GM18861 (cell line): Measurements from ENCODE around the gene MIA.
A peak's percentile ranks its signal among the peaks of the same experiment; 100 is the strongest.
"Not testable (repeated sequence)": the region's sequence is repeated elsewhere in the genome, so short reads cannot be mapped to it uniquely, and the experiment has no call there.

Experiments
- ATAC-seq: cut with Tn5 transposase; IDR thresholded peaks from one replicate; pipeline ENCODE4 v1.9.1; 2021; ENCODE audit not compliant: unreplicated experiment

MIA gene

DNA sequence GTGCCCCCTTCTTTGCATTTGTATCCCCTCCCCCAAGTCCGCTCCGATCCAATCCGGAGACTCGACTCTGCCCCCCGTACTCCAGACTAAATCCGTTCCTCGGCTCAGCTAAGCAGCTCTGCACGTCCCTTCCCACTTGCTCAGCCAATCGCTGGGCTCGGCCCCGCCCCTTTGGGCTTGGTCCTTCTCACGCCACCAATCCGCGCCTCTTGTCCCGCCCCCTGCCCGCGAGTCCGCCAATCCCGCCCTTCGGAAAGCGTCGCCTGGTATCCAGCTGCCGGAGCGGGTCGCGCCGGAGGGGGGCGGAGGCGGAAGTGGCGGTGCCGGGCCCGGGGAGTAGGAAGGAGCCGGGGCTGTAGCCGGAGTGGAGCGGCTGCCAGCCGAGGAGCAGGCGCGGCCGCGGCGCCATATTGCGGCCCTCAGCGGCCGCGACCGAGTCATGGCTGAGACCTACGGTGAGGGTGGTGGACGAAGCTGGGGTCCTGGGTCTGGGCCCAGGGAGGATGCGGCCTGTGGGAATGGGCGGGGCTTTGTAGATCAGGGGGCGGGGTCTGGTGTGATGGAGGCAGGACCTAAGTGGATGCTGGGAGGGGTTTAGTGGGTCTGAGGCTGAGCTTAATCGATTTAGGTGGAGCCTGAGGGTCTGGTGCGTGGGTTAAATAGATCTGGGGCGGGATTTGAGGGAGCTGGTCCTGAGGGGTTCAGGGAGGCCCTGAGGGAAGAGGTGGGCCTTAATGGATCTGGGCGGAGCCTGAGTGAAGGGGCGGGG lies 2.8 kb downstream of the MIA start, which contains the start of gene RAB4B:
TSS of gene RAB4B (plus strand) at position 311 of the 769 bp plus-strand sequence. CDS start at position 440, 129 bp downstream.
- peak; percentile 52 for ATAC-seq

DNA sequence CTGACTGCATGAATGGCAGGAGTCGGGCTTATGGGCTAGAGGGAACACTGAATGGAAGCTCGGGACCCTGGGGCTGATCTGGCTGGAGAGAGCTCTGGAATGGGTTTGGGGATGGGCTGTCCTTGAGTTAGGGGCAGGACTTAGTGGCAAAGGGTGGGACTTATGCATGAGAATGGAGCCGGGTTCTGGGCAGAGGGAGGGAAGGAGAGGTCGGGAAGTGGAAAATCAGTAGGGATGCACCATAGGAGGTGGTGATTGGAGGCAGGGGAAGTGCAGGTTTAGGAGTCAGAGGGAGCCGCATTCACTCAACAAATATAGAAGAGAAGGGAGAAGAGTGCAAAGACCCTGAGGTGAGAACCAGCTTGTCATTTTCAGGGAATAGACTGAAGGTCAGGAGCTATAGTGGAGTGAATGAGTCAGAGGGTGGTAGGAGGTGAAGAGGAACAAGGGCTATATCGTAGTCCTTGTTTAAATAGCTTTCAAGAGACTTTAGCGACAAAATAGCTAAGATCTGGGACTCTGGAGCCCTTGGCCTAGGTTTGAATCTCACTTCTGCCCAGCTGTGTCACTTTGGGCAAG lies 3.5 kb downstream of the MIA start:
- no peak for ATAC-seq

DNA sequence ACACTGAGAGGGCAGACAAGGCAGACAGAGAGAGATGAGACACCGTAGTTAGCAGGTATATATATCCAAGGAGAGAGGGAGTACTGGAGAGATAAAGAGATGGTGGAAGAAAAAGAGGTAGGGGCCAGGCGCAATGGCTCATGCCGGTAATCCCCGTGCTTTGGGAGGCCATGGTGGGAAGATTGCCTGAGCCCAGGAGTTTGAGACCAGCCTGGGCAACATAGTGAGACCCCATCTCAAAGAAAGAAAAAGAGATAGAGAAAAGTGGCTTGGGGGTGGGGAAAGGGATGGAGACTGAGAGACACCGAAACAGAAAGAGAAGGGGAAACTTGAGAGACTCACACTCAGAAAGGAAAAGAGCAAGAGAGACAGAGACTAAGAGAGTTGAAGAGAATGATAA lies 5.3 kb downstream of the MIA start:
- no peak for ATAC-seq

DNA sequence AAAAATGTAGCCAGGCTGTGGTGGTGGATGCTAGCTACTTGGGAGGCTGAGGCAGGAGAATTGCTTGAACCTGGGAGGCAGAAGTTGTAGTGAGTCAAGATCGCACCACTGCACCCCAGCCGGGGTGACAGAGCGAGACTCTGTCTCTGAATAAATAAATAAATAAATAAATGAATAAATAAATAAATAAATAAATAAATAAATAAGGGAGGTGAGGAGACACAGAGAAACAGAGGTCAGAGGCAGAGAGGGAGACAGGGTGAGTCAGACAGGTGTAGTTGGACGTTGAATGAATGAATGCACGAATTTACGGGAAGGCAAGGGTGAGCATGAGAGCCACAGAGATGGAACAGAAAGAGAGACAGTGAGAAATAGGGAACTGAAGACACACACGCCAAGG lies 5.8 kb downstream of the MIA start:
- no peak for ATAC-seq

DNA sequence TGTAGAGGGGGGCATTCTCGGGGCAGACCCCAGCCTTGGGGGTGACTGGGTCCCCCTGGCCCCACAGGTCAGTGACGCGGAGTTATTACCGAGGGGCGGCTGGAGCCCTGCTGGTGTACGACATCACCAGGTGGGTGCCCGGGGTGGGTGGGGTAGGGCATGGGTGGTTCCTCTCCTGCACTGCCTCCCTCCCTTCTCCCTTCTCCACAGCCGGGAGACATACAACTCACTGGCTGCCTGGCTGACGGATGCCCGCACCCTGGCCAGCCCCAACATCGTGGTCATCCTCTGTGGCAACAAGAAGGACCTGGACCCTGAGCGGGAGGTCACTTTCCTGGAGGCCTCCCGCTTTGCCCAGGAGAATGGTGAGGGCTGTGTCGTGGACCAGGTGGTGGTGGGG lies 8.4 kb downstream of the MIA start:
- ATAC-seq: no peak

DNA sequence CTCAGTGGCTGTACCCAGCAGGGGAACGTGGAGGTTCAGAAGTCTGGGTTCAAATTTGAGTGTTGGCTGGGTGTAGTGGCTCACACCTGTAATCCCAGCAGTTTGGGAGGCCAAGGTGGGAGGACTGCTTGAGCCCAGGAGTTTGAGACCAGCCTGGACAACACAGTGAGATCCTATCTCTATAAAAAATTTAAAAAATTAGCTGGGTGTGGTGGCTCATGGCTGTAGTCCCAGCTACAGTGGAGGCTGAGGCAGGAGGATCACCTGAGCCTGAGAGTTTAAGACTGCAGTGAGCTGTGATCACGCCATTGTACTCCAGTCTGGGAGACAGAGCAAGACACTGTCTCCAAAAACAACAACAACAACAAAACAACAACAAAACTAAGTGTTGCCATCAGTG lies 8.8 kb downstream of the MIA start:
- not testable (repeated sequence) for ATAC-seq

DNA sequence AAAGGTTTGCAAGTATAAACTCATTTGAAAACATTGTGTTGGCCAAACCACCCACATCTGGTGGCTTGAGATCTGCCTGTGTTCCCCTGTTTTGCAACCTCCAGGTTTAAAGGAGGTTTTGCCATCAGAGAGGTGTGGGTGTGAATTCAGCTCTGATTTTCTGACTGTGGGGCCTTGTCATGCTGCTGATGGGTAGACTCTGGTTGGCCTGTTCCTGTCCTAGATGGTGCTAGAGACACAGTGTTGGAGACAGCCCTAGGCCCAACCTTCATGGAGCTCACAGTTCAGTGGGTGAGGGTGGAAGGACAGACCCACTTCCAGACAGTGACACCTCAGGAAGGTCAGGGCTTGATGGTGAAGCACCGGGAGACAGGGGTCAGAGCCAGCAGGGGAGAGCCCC lies 10.2 kb downstream of the MIA start:
- no peak for ATAC-seq

DNA sequence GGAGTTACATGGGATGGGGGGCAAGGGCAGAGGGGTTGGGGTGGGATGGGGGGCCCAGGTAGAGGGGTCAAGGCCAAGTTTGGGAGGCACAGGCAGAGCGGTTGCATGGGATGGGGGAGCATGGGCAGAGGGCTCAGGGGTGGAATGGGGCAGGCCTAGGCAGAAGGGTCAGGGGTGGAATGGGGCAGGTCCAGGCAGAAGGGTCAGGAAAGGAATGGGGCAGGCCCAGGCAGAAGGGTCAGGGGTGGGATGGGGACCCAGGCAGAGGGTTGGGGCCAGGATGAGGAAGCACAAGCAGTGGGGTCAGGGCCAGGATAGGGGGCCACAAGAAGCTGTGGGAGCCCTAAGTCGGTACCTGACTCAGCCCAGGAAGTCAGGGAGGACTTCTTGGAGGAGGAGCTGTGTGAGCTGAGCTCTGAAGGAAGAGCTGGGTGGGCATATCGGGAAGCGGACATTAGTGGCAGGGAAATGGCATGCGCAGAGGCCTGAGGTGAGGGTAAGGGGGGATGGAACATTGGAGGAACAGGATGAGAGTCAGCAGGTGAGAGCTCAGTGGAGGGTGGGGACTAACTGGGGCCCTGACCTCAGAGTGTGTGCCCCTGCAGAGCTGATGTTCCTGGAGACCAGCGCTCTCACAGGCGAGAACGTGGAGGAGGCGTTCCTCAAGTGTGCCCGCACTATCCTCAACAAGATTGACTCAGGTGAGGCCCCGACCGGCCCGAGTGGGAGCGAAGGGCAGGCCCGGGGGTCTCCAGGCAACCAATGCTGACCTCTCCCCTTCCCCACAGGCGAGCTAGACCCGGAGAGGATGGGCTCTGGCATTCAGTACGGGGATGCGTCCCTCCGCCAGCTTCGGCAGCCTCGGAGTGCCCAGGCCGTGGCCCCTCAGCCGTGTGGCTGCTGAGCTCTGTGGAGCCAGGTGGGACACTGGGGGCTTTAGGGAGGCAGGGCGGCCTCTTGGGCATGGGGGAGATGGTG lies 11.0 kb downstream of the MIA start:
- ATAC-seq: no peak

DNA sequence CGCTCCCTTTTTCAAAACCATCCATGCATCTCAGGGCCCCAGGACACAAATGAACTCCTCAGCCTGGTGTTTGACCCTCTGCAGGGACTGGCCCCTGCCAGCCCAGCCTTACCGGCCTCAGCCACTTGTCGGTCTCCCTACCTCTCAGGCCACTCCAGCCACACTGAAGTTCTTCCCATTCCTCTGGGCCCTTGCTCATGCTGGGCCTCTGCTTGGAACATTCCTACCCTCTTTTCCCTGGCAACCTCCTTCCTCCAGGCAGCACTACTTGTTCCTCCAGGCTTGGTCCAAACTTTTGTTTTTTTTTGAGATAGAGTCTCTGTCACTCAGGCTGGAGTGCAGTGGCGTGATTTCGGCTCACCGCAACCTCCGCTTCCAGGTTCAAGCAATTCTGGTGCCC lies 16.0 kb downstream of the MIA start:
- no peak for ATAC-seq

DNA sequence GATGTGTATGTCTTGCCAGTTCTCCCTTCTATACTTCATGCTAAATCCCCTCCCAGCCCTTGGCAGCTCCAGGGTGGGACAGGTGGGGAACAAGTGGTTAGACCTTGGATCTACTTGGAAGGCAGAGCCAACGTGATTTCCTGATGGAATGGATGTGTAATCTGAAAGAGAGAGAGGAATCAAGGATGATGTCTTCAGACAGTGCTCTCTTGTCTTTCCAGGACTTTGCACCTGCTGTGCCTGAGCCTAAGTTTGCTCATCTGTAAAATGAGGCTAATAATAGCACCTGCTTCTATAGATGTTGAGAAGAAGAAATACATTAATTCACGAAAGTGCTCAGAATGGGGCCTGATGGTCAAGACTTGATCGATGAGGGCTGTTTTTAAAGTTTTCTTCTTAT lies 16.7 kb downstream of the MIA start:
- ATAC-seq: no peak

DNA sequence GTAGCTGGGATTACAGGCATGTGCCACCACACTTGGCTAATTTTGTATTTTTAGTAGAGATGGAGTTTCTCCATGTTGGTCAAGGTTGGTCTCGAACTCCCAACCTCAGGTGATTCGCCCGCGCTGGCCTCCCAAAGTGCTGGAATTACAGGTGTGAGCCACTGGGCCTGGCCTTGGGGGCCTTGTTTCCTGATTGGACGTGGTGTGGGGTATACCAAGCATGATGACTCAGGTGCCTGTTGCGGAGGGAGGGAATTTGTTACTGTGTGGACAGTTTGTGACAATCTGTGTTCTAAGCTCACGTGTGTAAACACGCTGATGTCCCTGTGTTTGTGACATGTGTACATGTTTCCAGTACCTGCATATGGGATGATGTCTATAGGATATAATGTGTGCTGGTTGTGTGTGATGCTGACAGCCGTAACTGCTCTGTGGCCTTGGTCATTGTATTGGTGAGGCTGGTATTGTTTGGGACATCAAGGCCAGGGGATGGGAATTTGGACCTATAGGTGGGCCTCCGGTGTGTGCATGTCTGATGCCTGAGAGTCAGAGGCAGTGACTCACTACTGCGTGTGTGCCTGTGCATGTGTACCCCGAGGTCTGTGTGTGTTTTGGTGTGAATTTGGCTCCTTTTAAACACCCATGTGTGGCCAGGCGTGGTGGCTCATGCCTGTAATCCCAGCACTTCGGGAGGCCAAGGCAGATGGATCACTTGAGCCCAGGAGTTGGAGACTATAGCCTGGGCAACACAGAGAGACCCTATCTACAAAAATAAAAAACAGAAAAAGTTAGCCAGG lies 22.0 kb downstream of the MIA start:
- ATAC-seq: no peak

DNA sequence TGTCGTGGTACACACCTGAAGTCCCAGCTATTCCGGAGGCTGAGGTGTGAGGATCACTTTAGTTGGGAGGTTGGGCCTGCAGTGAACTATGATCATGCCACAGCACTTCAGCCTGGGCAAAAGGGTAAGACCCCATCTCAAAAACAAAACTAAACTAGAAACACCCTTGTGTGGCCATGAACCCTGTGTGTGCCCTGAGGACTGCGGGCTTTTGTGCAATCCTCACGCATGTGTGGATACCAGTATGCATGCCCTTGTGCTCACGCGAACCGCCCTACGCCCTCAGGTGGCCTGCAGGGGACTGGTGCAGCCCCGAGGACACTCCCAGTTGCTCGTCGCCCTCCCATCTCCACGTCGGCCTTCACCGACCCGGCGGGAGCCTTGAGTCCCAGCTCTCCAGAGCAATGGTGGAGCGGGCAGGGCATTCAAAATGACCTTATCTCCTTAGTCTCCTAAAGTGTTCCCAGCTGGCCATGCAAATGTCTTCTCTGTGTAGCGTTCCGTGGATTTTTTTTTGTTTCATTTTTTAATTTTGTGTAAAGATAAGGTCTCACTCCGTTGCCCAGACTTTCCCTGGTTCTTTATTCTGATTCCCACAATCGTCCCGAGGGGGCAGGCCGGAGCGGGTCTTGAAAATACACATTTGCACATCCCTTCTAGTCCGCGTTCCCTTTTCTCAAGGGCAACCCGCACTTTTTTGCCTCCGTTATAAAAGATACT lies 22.8 kb downstream of the MIA start:
- peak; percentile 25 for ATAC-seq

DNA sequence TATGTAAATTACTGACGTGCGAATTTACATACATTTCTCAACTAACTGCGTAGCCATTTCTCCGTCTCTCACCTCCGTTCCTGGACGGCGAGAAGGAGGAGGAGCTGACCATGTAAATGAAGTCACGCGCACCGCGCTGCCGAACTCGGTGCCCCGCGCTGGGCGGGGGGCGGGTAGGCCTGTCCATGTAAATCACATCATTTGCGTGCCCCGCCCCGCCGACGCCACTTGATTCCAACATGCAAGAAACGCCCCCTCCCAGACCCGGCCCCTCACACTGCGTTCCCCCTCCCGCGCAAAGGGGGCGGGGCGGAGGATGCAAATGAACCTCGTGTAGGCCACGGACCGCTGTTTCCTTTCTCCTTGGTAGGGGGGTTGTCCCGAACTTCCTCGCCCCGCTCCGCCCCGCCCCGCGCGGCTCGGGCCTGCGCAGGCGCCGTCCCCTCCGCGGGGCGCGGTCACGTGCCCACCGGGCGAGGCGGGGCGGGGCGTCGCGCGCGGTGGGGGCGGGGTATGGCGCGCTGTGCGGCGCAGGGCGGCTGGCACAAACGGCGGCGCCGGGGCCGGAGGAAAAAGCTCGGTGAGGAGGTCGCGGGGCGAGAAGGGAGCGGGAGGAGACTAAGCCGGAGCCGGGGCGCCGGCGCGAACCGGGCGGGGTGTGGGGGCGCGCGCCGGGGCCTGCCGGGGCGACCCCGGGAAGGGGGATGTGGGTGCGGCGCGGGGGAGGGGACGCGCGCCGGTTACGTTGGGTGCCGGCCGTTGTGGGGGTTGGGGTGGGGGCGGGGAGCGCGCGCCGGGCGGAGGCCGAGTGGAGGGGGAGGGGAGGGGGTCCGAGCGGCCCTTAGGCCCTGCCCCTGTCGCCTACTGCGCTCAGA lies 23.6 kb downstream of the MIA start, which contains the start of gene EGLN2:
TSS of gene EGLN2 (plus strand) at position 509 of the 875 bp plus-strand sequence. CDS start 1,382 bp downstream, outside the sequence.
- peak; percentile 68 for ATAC-seq

DNA sequence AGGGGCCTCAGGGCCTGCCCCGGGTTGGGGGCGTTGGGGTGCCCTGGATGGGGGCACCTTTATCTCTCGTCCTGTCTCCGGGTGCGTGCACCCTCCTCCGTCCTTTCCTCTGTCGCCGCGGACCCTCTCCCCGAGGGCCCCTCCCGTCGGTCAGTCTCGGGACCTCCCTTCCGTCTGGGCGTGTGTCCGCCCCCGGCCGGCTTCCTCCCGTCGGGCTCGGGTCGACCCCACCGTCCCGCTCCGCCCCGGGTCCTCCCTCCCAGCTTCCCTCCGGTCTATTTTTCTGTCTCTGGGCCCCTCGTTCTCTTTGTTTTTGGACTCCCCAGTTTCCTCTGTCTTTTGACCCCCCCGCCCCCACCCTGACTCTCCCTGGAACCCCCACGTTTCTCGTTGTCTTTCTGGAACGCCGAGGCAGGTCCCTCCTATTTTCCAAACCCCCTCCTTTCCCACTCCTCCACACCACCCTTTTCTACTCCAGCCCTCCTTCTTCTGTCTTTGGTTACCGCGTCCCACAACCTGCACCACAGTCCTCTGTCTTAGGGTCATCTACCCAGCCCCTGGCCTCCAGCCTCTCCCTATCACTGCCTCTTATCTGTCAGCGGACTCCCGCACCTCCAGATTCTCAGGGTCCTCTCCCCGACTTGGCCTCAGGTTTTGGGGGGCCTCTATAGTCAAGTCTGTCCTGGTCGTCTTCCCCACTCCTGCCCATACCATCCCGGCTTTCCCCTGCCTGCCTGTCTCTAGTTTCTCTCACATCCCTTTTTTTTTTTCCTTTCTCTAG lies 24.4 kb downstream of the MIA start:
- no peak for ATAC-seq

DNA sequence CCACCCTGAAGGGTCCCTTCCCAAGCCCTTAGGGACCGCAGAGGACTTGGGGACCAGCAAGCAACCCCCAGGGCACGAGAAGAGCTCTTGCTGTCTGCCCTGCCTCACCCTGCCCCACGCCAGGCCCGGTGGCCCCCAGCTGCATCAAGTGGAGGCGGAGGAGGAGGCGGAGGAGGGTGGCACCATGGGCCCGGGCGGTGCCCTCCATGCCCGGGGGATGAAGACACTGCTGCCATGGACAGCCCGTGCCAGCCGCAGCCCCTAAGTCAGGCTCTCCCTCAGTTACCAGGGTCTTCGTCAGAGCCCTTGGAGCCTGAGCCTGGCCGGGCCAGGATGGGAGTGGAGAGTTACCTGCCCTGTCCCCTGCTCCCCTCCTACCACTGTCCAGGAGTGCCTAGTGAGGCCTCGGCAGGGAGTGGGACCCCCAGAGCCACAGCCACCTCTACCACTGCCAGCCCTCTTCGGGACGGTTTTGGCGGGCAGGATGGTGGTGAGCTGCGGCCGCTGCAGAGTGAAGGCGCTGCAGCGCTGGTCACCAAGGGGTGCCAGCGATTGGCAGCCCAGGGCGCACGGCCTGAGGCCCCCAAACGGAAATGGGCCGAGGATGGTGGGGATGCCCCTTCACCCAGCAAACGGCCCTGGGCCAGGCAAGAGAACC lies 25.1 kb downstream of the MIA start:
- no peak for ATAC-seq

DNA sequence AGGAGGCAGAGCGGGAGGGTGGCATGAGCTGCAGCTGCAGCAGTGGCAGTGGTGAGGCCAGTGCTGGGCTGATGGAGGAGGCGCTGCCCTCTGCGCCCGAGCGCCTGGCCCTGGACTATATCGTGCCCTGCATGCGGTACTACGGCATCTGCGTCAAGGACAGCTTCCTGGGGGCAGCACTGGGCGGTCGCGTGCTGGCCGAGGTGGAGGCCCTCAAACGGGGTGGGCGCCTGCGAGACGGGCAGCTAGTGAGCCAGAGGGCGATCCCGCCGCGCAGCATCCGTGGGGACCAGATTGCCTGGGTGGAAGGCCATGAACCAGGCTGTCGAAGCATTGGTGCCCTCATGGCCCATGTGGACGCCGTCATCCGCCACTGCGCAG lies 25.7 kb downstream of the MIA start:
- ATAC-seq: no peak

DNA sequence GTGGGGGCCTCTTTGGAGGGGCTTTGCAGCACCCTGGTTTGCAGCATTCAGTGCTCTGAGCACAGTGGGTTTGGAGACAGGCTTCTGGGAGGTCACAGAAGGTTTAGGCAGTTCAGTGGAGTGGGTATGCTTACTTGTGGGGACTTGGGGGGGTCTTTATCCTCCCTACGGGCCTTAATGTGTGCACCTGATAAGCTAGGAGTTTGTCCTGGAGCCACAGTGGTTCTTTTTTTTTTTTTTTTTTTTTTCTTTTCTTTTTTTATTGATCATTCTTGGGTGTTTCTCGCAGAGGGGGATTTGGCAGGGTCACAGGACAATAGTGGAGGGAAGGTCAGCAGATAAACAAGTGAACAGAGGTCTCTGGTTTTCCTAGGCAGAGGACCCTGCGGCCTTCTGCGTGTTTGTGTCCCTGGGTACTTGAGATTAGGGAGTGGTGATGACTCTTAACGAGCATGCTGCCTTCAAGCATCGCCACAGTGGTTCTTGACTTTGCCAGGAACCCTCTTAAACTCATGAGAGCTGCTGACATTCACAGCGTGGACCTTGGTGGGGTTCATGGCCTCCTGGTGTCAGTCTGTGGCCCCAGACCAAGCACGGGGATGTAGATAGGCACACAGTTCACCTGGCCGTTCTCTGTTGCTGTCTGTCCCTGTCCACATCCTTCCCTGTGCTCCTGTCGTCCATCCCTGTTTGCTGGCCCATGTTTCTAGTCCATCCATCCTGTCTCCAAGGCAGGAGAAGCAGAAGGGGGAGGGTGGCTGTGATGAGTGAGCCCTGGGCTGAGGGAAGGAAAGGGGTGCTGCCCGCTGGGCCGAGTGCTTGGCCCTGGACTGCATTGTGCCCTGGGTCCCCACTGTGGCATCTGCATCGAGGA lies 26.3 kb downstream of the MIA start:
- no peak for ATAC-seq
